ENCODE data around the gene POU6F2.

DNA sequence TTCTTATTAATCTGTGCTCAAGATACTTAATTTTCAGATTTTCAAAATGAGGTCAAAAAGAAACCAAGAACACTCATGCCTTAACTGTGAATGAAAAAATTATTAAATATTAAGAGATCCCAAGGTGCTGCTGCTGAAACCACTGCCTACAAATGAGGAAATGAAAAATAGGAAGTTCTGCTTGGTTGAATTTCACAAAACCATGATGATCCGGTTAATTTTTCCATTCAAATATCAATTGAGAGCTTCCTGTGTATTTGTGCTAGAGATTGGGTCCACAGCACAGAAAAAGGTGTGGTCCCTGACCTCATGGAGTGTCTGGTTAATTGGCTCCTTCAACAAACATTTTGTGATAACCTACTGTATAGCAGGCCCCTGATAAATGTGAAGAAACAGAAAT, 455.8 kb downstream of the POU6F2 start:
- TF ChIP-seq POLR2A (IDR thresholded peaks at IDR 0.05; ENCODE audit: low read length) (no peak), CTCF (IDR thresholded peaks at IDR 0.05) (no peak), POLR2AphosphoS2 (conservative IDR thresholded peaks at IDR 0.05; ENCODE audit: low read length) (no peak), CEBPB (IDR thresholded peaks at IDR 0.05) (no peak), MYC (IDR thresholded peaks at IDR 0.05; ENCODE audit: borderline replicate concordance, low read length) (no peak), EP300 (IDR thresholded peaks at IDR 0.05) (no peak), RAD21 (conservative IDR thresholded peaks at IDR 0.05 in 1 of 2, IDR thresholded peaks at IDR 0.05 in 1 of 2) (no peak)
